Erythroblast (primary cell): Measurements from ENCODE around the gene WSB2.
A peak's percentile ranks its signal among the peaks of the same experiment; 100 is the strongest.
"Not testable (repeated sequence)": the region's sequence is repeated elsewhere in the genome, so short reads cannot be mapped to it uniquely, and the experiment has no call there.

Experiments
- DNase-seq, 2 experiments: peaks; one replicate each; lab custom pipeline; 2025; lab: John Stamatoyannopoulos, UW
- GATA1 ChIP-seq: IDR thresholded peaks from 2 replicates; pipeline ENCODE4 v1.6.1; 2011; ENCODE audit warnings: low read depth, mild to moderate bottlenecking, control low read depth, low read length, moderate library complexity
- POLR2A ChIP-seq: IDR thresholded peaks from 2 replicates; pipeline ENCODE4 v1.6.1; 2011; ENCODE audit warnings: mild to moderate bottlenecking, low read length

The WSB2 gene

GRCh38 chr12:118082161-118082560 is 21.2 kb upstream of the WSB2 start:
- DNase-seq, result no peak
- TF ChIP-seq GATA1 (no peak), POLR2A (no peak)

DNA sequence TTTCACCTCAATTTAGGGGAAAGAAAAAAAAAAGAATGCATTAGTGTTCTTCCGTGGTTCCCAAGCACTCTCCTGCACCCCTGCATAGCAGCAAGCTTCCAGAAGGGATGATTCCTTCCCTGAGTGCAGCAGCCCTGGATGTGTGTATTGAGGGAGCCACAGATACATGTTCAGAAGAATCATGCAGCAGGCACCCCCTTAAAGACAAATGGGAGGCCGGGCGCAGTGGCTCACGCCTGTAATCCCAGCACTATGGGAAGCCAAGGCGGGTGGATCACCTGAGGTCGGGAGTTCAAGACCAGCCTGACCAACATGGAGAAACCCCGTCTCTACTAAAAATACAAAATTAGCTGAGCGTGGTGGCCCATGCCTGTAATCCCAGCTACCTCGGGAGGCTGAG is 20.5 kb upstream of the WSB2 start:
- not testable (repeated sequence) for DNase-seq

GRCh38 chr12:118073768-118074167 is 12.8 kb upstream of the WSB2 start:
- no peak for TF ChIP-seq POLR2A
- no peak for TF ChIP-seq GATA1
- no peak for DNase-seq

DNA sequence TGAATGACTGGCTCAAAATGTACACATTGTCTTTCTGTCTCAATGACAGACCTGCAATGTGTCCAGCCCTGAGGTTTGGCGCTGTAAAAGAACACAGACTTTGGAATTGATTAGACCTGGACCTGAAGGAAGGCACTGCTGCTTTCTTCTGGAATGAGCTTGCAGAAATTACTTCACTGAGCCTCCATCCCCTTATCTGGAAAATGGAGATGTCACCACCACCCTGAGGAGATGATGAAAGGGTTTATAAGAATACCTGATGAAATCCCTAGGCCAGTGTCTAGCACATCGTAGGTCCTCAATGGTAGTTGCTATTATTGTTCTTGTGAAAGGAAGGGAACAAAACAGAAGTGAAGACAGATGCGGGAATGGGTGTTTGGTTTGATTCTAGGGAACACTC is 9.7 kb upstream of the WSB2 start:
- peak; percentile 43 to 83 for DNase-seq

GRCh38 chr12:118068445-118068844 is 7.5 kb upstream of the WSB2 start:
- TF ChIP-seq POLR2A, result no peak
- no peak for TF ChIP-seq GATA1
- peak in 1 of 2 experiments; percentile 16 for DNase-seq

More for the DNA sequence above, 9.7 kb upstream of the WSB2 start:
- TF ChIP-seq POLR2A, result no peak
- no peak for TF ChIP-seq GATA1

- TF ChIP-seq GATA1 (no peak), POLR2A (no peak)
- DNase-seq, result peak in 1 of 2 experiments; percentile 29
Measured at GRCh38 chr12:118065380-118065779, 4.4 kb upstream of the WSB2 start.

GRCh38 chr12:118064608-118065007 is 3.6 kb upstream of the WSB2 start:
- no peak for TF ChIP-seq GATA1
- no peak for TF ChIP-seq POLR2A
- DNase-seq, result peak; percentile 34 to 58

GRCh38 chr12:118063576-118064391 is 2.8 kb upstream of the WSB2 start:
- DNase-seq, result peak; percentile 66 to 83
- TF ChIP-seq POLR2A, result no peak
- TF ChIP-seq GATA1, result no peak

GRCh38 chr12:118061873-118062843 is 1.2 kb upstream of the WSB2 start:
- peak; percentile 71 to 82 for DNase-seq
- peak; percentile 64 for TF ChIP-seq POLR2A
- no peak for TF ChIP-seq GATA1

GRCh38 chr12:118060301-118061010 is 523 bp downstream of the WSB2 start:
- peak; percentile 66 to 78 for DNase-seq
- no peak for TF ChIP-seq POLR2A
- no peak for TF ChIP-seq GATA1

DNA sequence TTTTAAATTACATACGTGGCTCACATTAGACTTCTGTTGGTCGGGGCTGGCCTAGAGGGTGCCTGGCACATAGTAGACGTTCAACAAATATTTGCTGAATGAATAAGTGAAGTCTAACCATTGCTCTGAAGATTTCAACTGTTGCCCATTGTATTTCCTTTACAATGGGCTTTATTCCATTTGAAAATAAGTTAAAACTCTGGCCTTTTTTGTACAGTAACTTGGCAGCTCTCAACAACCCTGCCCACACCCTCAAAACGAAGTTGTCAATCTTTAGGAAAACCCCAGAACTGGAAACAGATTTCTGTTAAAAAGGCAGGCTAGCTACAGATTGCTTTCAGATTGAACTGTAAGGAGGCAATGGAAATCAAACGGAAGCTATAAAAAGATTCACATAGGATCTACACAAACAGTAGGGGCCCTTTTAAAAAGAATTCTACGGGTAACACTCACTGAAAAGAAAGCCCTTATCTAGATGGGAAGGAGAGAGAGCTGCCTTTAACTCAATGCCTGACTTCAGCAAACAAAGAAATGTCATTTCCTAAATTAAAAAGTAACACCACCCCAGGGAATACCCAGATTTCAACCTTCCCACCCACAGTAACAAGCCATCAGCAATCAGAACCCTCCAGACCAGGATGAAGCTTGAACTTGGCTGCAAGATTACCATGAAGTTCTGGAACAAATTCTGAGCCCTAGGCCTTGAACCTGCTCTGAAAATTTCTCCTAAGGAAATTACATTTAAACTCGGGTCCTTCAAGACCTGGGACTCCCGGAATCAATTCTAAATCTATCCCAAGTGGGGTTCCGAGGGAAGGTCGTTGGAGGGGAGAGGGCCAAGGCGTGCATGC is 1.4 kb downstream of the WSB2 start:
- DNase-seq, result no peak
- TF ChIP-seq POLR2A (no peak), GATA1 (no peak)

GRCh38 chr12:118058881-118059280 is 2.1 kb downstream of the WSB2 start:
- TF ChIP-seq POLR2A (no peak), GATA1 (no peak)
- no peak for DNase-seq

DNA sequence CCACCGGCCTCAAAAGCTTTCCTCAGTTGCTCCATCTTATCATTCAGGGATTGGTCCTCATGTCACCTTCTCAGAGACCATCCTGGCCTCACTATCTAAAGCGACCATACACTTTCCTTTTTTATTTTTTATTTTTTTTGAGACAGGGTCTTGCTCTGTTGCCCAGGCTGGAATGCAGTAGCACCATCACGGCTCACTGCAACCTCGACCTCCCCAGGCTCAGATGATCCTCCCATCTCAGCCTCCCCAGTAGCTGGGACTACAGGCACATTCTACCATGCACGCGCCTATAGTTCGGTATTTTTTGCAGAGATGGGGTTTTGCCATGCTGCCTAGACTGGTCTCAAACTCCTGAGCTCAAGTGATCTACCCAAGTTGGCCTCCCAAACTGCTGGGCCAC is 2.8 kb downstream of the WSB2 start:
- DNase-seq, result no peak
- TF ChIP-seq POLR2A, result no peak
- no peak for TF ChIP-seq GATA1
